Right lobe of liver (tissue), 4 donors: ENCODE results near the gene SLCO3A1.

Experiments
- POLR2A ChIP-seq: fragments of 450-650 bp; IDR thresholded peaks from one replicate; pipeline ENCODE4 v1.6.1; 2017; ENCODE audit warnings: antibody characterized with exemption, mild to moderate bottlenecking
- TF ChIP-seq, protein P1 (sequence below), 4 donors: fragments of 200-600 bp in 3 of 4; fragments of 450-650 bp in 1 of 4; IDR thresholded peaks; one replicate each; pipeline versions ENCODE4 v1.5.1 to v1.8.0; 2016 to 2022; ENCODE audit warnings: antibody characterized with exemption in 4 of 4, mild to moderate bottlenecking in 2 of 4
- donor health status: DM: no; HTN: no; CAD: no.
- donor health status: DM: no; HTN: no; CAD: no.
- donor health status: DM: no; HTN: yes; CAD: no.

DNA sequence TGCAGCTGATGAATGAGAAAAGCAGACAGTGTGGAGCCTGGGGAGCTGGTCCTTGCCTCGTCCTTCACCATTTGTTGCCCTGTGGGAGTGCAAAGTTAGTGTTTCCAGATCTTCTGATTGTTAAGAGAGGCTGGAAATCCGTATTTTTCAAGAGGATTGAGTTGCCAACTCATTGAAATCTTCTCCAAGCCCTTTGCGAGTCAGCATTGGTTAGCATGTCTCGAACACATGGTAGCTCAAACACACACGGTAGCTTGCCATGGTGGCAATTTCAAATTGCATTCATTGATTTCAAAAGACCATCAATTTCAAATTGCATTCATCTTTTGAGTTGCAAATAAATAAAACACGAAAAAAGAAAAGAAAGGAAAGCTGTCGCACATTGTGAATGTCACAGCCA is 70.7 kb downstream of the SLCO3A1 start:
- TF ChIP-seq, protein P1, sequence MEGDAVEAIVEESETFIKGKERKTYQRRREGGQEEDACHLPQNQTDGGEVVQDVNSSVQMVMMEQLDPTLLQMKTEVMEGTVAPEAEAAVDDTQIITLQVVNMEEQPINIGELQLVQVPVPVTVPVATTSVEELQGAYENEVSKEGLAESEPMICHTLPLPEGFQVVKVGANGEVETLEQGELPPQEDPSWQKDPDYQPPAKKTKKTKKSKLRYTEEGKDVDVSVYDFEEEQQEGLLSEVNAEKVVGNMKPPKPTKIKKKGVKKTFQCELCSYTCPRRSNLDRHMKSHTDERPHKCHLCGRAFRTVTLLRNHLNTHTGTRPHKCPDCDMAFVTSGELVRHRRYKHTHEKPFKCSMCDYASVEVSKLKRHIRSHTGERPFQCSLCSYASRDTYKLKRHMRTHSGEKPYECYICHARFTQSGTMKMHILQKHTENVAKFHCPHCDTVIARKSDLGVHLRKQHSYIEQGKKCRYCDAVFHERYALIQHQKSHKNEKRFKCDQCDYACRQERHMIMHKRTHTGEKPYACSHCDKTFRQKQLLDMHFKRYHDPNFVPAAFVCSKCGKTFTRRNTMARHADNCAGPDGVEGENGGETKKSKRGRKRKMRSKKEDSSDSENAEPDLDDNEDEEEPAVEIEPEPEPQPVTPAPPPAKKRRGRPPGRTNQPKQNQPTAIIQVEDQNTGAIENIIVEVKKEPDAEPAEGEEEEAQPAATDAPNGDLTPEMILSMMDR (IDR thresholded peaks at IDR 0.05), result no peak
- TF ChIP-seq POLR2A, result no peak
